Calu3 (cell line): ENCODE data around the gene ITM2C. TPM values are rescaled to one million over a fixed set of nuclear protein-coding genes. Genes with fewer than 3 reads are reported as not detected.

Experiments used
- BruUV-seq: library from RNA; stranded (reverse); fragments of 400-500 nt; replicated peaks from 2 replicates; lab custom pipeline; 2021; lab: Mats Ljungman, UMichigan
- CTCF ChIA-PET: fragments of 300-600 bp; sonication (Branson Sonifier 250); formaldehyde crosslinking; loops from one replicate; lab custom pipeline; 2022; ENCODE audit warnings: antibody characterized with exemption; lab: Charles Lee
- DNase-seq: peaks from one replicate; pipeline ENCODE4 v3.0.0; 2022
- H3K27ac Mint-ChIP-seq: one replicate; pipeline ENCODE4 v1.8.0; 2022; ENCODE audit warnings: mixed read lengths; ENCODE audit not compliant: unreplicated experiment
- H3K27me3 Mint-ChIP-seq: one replicate; pipeline ENCODE4 v1.8.0; 2022; ENCODE audit warnings: mixed read lengths; ENCODE audit not compliant: unreplicated experiment
- H3K36me3 Mint-ChIP-seq: one replicate; pipeline ENCODE4 v1.8.0; 2022; ENCODE audit warnings: mild to moderate bottlenecking, moderate library complexity, mixed read lengths; ENCODE audit not compliant: insufficient read depth, unreplicated experiment
- H3K4me1 Mint-ChIP-seq: one replicate; pipeline ENCODE4 v1.8.0; 2022; ENCODE audit warnings: mild to moderate bottlenecking, low read depth, mixed read lengths; ENCODE audit not compliant: unreplicated experiment
- H3K4me3 Mint-ChIP-seq: one replicate; pipeline ENCODE4 v1.8.0; 2022; ENCODE audit warnings: mild to moderate bottlenecking, low read depth, moderate library complexity, mixed read lengths; ENCODE audit not compliant: unreplicated experiment
- H3K9me3 Mint-ChIP-seq: one replicate; pipeline ENCODE4 v1.8.0; 2022; ENCODE audit warnings: low read depth, mixed read lengths; ENCODE audit not compliant: unreplicated experiment
- CTCF ChIP-seq: fragments of 200-600 bp; IDR thresholded peaks from one replicate; pipeline ENCODE4 v1.8.0; 2022; ENCODE audit warnings: antibody characterized with exemption; ENCODE audit not compliant: unreplicated experiment
- intact Hi-C: fragments of 100-400 bp; cut with micrococcal nuclease; formaldehyde crosslinking; loops from one replicate; pipeline ENCODE4 v1.10.0; 2022; ENCODE audit not compliant: unreplicated experiment
- total RNA-seq: library from RNA; stranded (reverse); gene quantifications from 2 replicates; pipeline ENCODE4 v1.2.3, GENCODE V29; 2022

ITM2C gene
- total RNA-seq, 1 experiment from 2014 or later, result 57.1 TPM

GRCh38 chr2:230872151-230872967 is 7.6 kb downstream of the ITM2C start:
- Mint-ChIP-seq H3K36me3 (peaks cover 12% of the 10 kb centered on the region), H3K9me3 (no peaks in the 10 kb centered on the region), H3K27me3 (no peaks in the 10 kb centered on the region), H3K4me1 (no peaks in the 10 kb centered on the region), H3K27ac (no peak overlapping the region), H3K4me3 (no peak overlapping the region)
- CTCF ChIA-PET, result no interaction called here
- no peak for DNase-seq
- TF ChIP-seq CTCF, result no peak
- BruUV-seq, result no TSS peak
- intact Hi-C loops, result no loop called here

- CTCF ChIA-PET, result no interaction called here
- Mint-ChIP-seq H3K27ac (no peak overlapping the region), H3K4me3 (no peak overlapping the region), H3K4me1 (no peaks in the 10 kb centered on the region), H3K9me3 (no peaks in the 10 kb centered on the region), H3K27me3 (no peaks in the 10 kb centered on the region), H3K36me3 (peaks cover 12% of the 10 kb centered on the region)
- TF ChIP-seq CTCF, result no peak
- intact Hi-C loops, result no loop called here
- DNase-seq, result no peak
- no TSS peak for BruUV-seq
Measured at GRCh38 chr2:230872968-230873660, 8.4 kb downstream of the ITM2C start.

- no TSS peak for BruUV-seq
- no peak overlapping the region for H3K4me3 Mint-ChIP-seq
- DNase-seq, result no peak
- no peak overlapping the region for H3K27ac Mint-ChIP-seq
- H3K9me3 Mint-ChIP-seq, result no peaks in the 10 kb centered on the region
- intact Hi-C loops, result no loop called here
- no peaks in the 10 kb centered on the region for H3K27me3 Mint-ChIP-seq
- peaks cover 12% of the 10 kb centered on the region for H3K36me3 Mint-ChIP-seq
- TF ChIP-seq CTCF, result no peak
- CTCF ChIA-PET, result no interaction called here
- H3K4me1 Mint-ChIP-seq, result no peaks in the 10 kb centered on the region
Measured at GRCh38 chr2:230873661-230874401, 9.1 kb downstream of the ITM2C start.

- intact Hi-C loops, result no loop called here
- Mint-ChIP-seq H3K36me3 (peaks cover 12% of the 10 kb centered on the region), H3K9me3 (no peaks in the 10 kb centered on the region), H3K27me3 (no peaks in the 10 kb centered on the region), H3K27ac (no peak overlapping the region), H3K4me1 (no peaks in the 10 kb centered on the region), H3K4me3 (no peak overlapping the region)
- no TSS peak for BruUV-seq
- DNase-seq, result no peak
- no peak for TF ChIP-seq CTCF
- CTCF ChIA-PET, result no interaction called here
Measured at GRCh38 chr2:230874456-230874855, 9.7 kb downstream of the ITM2C start.
